HG03342 (cell line): Measurements from ENCODE around the gene PSMG1.

ENCODE experiments used
- ATAC-seq: cut with Tn5 transposase; IDR thresholded peaks from one replicate; pipeline ENCODE4 v1.9.1; 2021; ENCODE audit warnings: mild to moderate bottlenecking, moderate library complexity; ENCODE audit not compliant: unreplicated experiment

PSMG1 gene

GRCh38 chr21:39189857-39190604 is 6.8 kb upstream of the PSMG1 start:
- ATAC-seq: no peak

- ATAC-seq: no peak
Measured at GRCh38 chr21:39188521-39189139, 5.4 kb upstream of the PSMG1 start.

GRCh38 chr21:39187141-39187540 is 3.9 kb upstream of the PSMG1 start:
- ATAC-seq: no peak

- no peak for ATAC-seq
Measured at GRCh38 chr21:39186676-39187075, 3.4 kb upstream of the PSMG1 start.

GRCh38 chr21:39185157-39185556 is 1.9 kb upstream of the PSMG1 start:
- ATAC-seq: no peak

- no peak for ATAC-seq
Measured at GRCh38 chr21:39184050-39184980, 1.1 kb upstream of the PSMG1 start.

GRCh38 chr21:39182484-39183271 is 573 bp downstream of the PSMG1 start:
- peak; percentile 36 for ATAC-seq

- ATAC-seq: no peak
Measured at GRCh38 chr21:39182016-39182415, 1.2 kb downstream of the PSMG1 start.

GRCh38 chr21:39181205-39181818 is 1.9 kb downstream of the PSMG1 start:
- no peak for ATAC-seq

GRCh38 chr21:39180429-39181019 is 2.7 kb downstream of the PSMG1 start:
- no peak for ATAC-seq

- no peak for ATAC-seq
Measured at GRCh38 chr21:39178421-39178820, 4.8 kb downstream of the PSMG1 start.

GRCh38 chr21:39176271-39176709 is 7.0 kb downstream of the PSMG1 start:
- no peak for ATAC-seq

GRCh38 chr21:39175665-39176064 is 7.6 kb downstream of the PSMG1 start:
- no peak for ATAC-seq

GRCh38 chr21:39175154-39175553 is 8.1 kb downstream of the PSMG1 start:
- ATAC-seq: no peak

- no peak for ATAC-seq
Measured at GRCh38 chr21:39173716-39174680, 9.3 kb downstream of the PSMG1 start.

GRCh38 chr21:39169906-39170305 is 13.3 kb downstream of the PSMG1 start:
- ATAC-seq: no peak

GRCh38 chr21:39168800-39169199 is 14.5 kb downstream of the PSMG1 start:
- ATAC-seq: no peak

- ATAC-seq: no peak
Measured at GRCh38 chr21:39164523-39164922, 18.7 kb downstream of the PSMG1 start.

- no peak for ATAC-seq
Measured at GRCh38 chr21:39161064-39161463, 22.2 kb downstream of the PSMG1 start.
